CD1c-positive myeloid dendritic cell (primary cell): Measurements from ENCODE around the gene FOXN1.
"Not testable (repeated sequence)": the region's sequence is repeated elsewhere in the genome, so short reads cannot be mapped to it uniquely, and the experiment has no call there.

Source experiments
- DNase-seq: peaks from one replicate; pipeline ENCODE4 v3.0.0-alpha.2; 2016; ENCODE audit errors: extremely low spot score

The FOXN1 gene

GRCh38 chr17:28574526-28574925 is 68.4 kb downstream of the FOXN1 start:
- DNase-seq, result no peak

- DNase-seq, result no peak
Observed at GRCh38 chr17:28575126-28575795, 69.1 kb downstream of the FOXN1 start.

GRCh38 chr17:28576016-28576415 is 69.9 kb downstream of the FOXN1 start:
- not testable (repeated sequence) for DNase-seq

- DNase-seq, result peak; percentile 99
Observed at GRCh38 chr17:28576758-28577465, 70.8 kb downstream of the FOXN1 start, which contains the start of gene ALDOC. Gene ALDOC (minus strand): TSS chr17:28576895. CDS start chr17:28575532, 1,363 bp downstream.

GRCh38 chr17:28577466-28577824 is 71.3 kb downstream of the FOXN1 start:
- DNase-seq, result no peak

DNA sequence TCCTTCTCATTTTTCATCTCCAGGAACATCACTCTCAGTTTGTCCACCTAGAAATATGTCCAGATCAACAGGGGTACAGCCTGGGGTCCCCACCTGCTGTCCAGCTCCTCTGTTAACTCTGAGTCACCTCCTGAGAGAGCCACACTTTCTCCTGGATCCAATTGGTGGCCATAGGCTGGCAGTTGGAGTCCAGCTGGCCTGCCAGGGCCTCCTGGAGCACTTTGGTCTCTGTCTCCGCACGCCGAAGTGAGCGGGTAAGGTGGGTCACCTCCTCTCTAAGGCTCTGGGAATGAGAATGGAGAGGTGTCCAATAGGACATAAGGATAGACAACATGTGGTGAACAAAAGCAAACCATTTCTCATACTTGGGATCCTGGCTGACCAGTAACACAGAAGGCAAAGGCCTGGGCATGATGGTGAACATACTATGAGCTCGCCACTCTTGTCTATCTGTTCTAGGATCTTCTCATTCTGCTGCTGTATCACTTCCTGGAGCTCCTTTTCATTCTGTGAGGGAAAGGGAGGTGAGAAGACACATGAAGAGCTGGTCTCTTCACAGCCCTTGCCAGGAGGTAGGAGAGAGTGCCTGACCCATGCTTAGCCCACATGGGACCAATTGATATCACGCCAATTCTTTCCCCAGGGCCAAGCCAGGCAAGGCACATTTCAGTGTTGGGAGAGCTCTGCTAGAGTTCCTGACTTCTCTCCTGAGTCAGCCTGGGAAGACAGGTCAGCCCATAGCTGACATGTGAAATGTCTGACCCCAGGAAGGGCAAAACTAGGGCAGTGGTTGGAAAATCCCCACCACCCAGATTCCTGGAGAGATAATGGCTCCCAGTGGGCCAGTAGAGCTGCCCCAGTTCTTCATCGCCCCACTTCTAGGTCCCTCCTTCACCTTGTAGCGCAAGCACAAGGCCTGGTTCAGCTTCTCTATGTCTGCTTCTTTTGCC is 72.4 kb downstream of the FOXN1 start:
- DNase-seq, result no peak

DNA sequence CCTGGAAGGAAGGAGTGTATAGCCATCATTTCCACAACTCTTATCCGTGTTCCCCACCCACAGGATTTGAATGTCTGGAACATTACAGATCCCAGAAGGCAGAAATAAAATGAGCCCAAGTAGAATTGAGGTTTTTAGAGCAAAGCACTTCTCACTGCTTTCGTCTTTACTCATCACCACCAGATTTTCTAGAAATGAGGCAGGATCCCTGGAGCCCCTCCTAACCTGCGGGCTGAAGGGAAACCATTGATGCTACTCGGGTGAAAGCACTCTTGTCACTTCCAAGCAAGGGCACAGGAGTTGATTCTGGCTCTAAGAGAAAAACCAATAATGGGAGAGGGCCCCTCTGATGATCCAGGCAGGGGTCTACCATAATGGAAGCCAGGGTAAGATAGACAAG is 73.4 kb downstream of the FOXN1 start:
- DNase-seq, result no peak

DNA sequence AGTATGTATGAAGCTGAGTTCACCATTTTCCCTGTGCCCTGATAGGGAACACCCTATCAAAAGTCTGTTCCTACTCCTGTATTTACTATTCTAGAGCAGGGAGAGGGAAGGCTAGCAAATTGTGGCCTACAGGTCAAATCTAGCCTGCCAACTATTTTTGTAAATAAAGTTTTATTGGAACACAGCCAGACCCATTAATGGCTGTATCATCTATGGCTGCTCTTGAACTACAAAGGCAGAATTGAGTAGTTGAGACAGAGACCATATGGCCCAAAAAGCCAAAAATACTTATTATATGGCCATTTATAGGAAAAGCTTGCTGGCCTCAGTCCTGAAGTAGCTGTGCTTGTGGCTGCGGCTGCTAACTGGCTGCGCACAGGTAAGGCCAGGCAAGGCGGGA is 74.8 kb downstream of the FOXN1 start:
- DNase-seq, result no peak

GRCh38 chr17:28582513-28582912 is 76.4 kb downstream of the FOXN1 start:
- no peak for DNase-seq

GRCh38 chr17:28584434-28584833 is 78.3 kb downstream of the FOXN1 start:
- no peak for DNase-seq

GRCh38 chr17:28585851-28586250 is 79.7 kb downstream of the FOXN1 start:
- no peak for DNase-seq
